HepG2 (cell line): ENCODE measurements around the gene DDN. TPM values are rescaled to one million over a fixed set of nuclear protein-coding genes. Genes with fewer than 3 reads are reported as not detected.
A peak's percentile ranks its signal among the peaks of the same experiment; 100 is the strongest.

ENCODE experiments used
- ATF6 ChIP-seq: sonication (generic); formaldehyde crosslinking; conservative IDR thresholded peaks from 2 replicates; pipeline ENCODE4 v1.4.0; 2020; ENCODE audit warnings: missing genetic modification reagents
- CCDC6 ChIP-seq: sonication (generic); formaldehyde crosslinking; IDR thresholded peaks from 2 replicates; pipeline ENCODE4 v1.8.1; 2022; ENCODE audit warnings: mild to moderate bottlenecking, missing genetic modification reagents, moderate library complexity
- GFI1 ChIP-seq: sonication (generic); formaldehyde crosslinking; IDR thresholded peaks from 2 replicates; pipeline ENCODE4 v1.5.0; 2020; ENCODE audit warnings: missing genetic modification reagents, mild to moderate bottlenecking, borderline replicate concordance
- KDM4B ChIP-seq: sonication (generic); formaldehyde crosslinking; IDR thresholded peaks from 2 replicates; pipeline ENCODE4 v1.4.0; 2020; ENCODE audit warnings: missing genetic modification reagents
- MBD4 ChIP-seq: IDR thresholded peaks from 2 replicates; pipeline ENCODE4 v1.6.1; 2012; ENCODE audit warnings: low read length, inconsistent platforms, borderline replicate concordance
- MEIS1 ChIP-seq: sonication (generic); formaldehyde crosslinking; IDR thresholded peaks from 2 replicates; pipeline ENCODE4 v1.9.0; 2021; ENCODE audit warnings: mild to moderate bottlenecking, missing genetic modification reagents, moderate library complexity, borderline replicate concordance
- PCBP2 ChIP-seq: fragments of 200-400 bp; formaldehyde crosslinking; optimal IDR thresholded peaks from 2 replicates; pipeline ENCODE3; 2018; ENCODE audit warnings: low read length, low read depth; ENCODE audit not compliant: poor library complexity, severe bottlenecking
- REXO4 ChIP-seq: sonication (generic); formaldehyde crosslinking; IDR thresholded peaks from 2 replicates; pipeline ENCODE4 v1.8.0; 2022; ENCODE audit warnings: missing genetic modification reagents, mild to moderate bottlenecking, borderline replicate concordance
- WIZ ChIP-seq: sonication (generic); formaldehyde crosslinking; IDR thresholded peaks from 2 replicates; pipeline ENCODE4 v1.5.1; 2020; ENCODE audit warnings: mild to moderate bottlenecking, missing genetic modification reagents
- ZBTB43 ChIP-seq: sonication (generic); formaldehyde crosslinking; conservative IDR thresholded peaks from 2 replicates; pipeline ENCODE4 v1.4.0; 2020; ENCODE audit warnings: missing genetic modification reagents
- ZNF235 ChIP-seq: sonication (generic); formaldehyde crosslinking; IDR thresholded peaks from 2 replicates; pipeline ENCODE4 v1.8.1; 2023; ENCODE audit warnings: mild to moderate bottlenecking, missing genetic modification reagents, borderline replicate concordance
- ZNF441 ChIP-seq: sonication (generic); formaldehyde crosslinking; IDR thresholded peaks from 2 replicates; pipeline ENCODE4 v1.7.0; 2021; ENCODE audit warnings: missing genetic modification reagents, borderline replicate concordance
- ZNF552 ChIP-seq: sonication (generic); formaldehyde crosslinking; IDR thresholded peaks from 2 replicates; pipeline ENCODE4 v1.9.0; 2022; ENCODE audit warnings: missing genetic modification reagents, mild to moderate bottlenecking, borderline replicate concordance
- ZNF557 ChIP-seq: sonication (generic); formaldehyde crosslinking; IDR thresholded peaks from 2 replicates; pipeline ENCODE4 v1.4.0; 2020; ENCODE audit warnings: missing genetic modification reagents
- ZNF569 ChIP-seq: sonication (generic); formaldehyde crosslinking; IDR thresholded peaks from 2 replicates; pipeline ENCODE4 v1.5.0; 2020; ENCODE audit warnings: mild to moderate bottlenecking, missing genetic modification reagents, moderate library complexity, borderline replicate concordance
- polyA plus RNA-seq, 8 experiments: library from polyadenylated mRNA; depleted of rRNA in 3 of 8; stranded (reverse) in 7 of 8; unstranded in 1 of 8; fragments of >200 nt; fragmentation: Illumina TruSeq in 4 of 8; extraction: Trizol in 4 of 8; gene quantifications; 2 replicates each; pipeline versions ENCODE4 v1.2.1 to v1.2.3, GENCODE V29; 2011 to 2016; ENCODE audit warnings: low read depth in 4 of 8, missing spikeins in 1 of 8, mixed read lengths in 1 of 8; ENCODE audit not compliant: insufficient read depth in 1 of 8
- total RNA-seq, 5 experiments: library from RNA; depleted of rRNA; stranded (reverse); fragments of >200 nt; fragmentation: Illumina TruSeq; extraction: Trizol; gene quantifications; 2 replicates each; pipeline ENCODE4 v1.2.3, GENCODE V29; 2016; ENCODE audit warnings: low read depth in 1 of 5
- TF ChIP-seq, protein P1 (sequence below): sonication (generic); formaldehyde crosslinking; IDR thresholded peaks from 2 replicates; pipeline ENCODE4 v1.4.0; 2020; ENCODE audit warnings: missing genetic modification reagents, borderline replicate concordance
- TF ChIP-seq, protein P2 (sequence below): sonication (generic); formaldehyde crosslinking; IDR thresholded peaks from 2 replicates; pipeline ENCODE4 v1.4.0; 2020; ENCODE audit warnings: missing genetic modification reagents

Gene DDN
- total and polyA plus RNA-seq, 2 of the 13 experiments (the other 11 are each of a cell fraction or from before 2014, with no cell fraction given) = 0.24 to 0.53 TPM

DNA sequence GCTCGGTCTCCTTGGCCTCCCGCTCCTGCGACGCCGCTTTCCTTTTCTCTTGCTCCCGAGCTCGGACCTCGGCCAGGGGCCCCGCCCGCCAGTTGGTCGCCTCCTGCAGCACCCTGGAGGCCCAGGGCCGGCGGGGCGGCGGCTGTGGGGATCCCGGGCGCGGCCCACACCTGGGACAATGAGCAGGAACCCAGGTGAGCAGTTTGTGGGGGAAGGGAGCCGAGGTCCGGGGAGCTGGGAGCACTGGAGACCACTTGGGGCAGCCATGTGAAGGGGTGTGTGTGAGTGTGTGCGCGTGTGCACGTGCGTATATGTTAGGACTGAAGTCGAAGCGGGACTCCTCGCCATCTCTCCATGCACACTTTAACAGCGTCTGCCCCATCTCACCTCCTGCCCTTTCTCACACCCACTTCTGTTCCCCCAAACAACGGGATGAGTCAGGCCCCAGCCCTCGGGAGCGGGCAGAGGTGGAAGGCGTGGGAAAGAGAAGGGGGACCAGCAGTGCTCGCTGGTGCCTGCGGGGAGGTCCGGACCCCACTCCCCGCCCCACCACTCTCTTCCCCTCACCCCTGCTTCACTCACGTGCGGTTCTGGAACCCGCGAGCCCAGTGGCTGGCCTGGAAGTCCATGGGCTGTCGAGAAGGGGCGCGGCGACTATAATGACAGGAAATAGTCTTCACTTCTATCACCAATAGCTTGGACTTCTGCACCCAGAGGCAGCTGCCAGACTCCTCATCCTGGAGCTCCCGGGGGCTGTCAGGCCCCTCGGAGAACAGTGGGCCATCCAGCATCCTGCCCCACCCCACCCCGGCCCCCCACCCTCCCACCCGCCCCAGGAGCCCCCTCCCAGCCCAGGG, 450 bp downstream of the DDN start (continued):
- TF ChIP-seq ZNF235 (CRISPR knock-in tag) (0 out of 2 replicates have a peak, but pooled peaks have one; percentile 38), ZBTB43 (CRISPR knock-in tag) (peak; percentile 87), GFI1 (CRISPR knock-in tag) (peak; percentile 42), ZNF441 (0 out of 2 replicates have a peak, but pooled peaks have one; percentile 37), MBD4 (no peak), ZNF552 (CRISPR knock-in tag) (peak; percentile 94; the same call in 1 of the 2 replicates), PCBP2 (no peak), REXO4 (CRISPR knock-in tag) (peak; percentile 33; the same call in 1 of the 2 replicates), CCDC6 (CRISPR knock-in tag) (0 out of 2 replicates have a peak, but pooled peaks have one; percentile 19), MEIS1 (peak; percentile 23; the same call in 1 of the 2 replicates), ZNF557 (CRISPR knock-in tag) (0 out of 2 replicates have a peak, but pooled peaks have one; percentile 43), WIZ (CRISPR knock-in tag) (no peak), KDM4B (CRISPR knock-in tag) (no peak), ZNF569 (CRISPR knock-in tag) (no peak), ATF6 (CRISPR knock-in tag) (peak; percentile 29; the same call in 1 of the 2 replicates)
- TF ChIP-seq, protein P1, sequence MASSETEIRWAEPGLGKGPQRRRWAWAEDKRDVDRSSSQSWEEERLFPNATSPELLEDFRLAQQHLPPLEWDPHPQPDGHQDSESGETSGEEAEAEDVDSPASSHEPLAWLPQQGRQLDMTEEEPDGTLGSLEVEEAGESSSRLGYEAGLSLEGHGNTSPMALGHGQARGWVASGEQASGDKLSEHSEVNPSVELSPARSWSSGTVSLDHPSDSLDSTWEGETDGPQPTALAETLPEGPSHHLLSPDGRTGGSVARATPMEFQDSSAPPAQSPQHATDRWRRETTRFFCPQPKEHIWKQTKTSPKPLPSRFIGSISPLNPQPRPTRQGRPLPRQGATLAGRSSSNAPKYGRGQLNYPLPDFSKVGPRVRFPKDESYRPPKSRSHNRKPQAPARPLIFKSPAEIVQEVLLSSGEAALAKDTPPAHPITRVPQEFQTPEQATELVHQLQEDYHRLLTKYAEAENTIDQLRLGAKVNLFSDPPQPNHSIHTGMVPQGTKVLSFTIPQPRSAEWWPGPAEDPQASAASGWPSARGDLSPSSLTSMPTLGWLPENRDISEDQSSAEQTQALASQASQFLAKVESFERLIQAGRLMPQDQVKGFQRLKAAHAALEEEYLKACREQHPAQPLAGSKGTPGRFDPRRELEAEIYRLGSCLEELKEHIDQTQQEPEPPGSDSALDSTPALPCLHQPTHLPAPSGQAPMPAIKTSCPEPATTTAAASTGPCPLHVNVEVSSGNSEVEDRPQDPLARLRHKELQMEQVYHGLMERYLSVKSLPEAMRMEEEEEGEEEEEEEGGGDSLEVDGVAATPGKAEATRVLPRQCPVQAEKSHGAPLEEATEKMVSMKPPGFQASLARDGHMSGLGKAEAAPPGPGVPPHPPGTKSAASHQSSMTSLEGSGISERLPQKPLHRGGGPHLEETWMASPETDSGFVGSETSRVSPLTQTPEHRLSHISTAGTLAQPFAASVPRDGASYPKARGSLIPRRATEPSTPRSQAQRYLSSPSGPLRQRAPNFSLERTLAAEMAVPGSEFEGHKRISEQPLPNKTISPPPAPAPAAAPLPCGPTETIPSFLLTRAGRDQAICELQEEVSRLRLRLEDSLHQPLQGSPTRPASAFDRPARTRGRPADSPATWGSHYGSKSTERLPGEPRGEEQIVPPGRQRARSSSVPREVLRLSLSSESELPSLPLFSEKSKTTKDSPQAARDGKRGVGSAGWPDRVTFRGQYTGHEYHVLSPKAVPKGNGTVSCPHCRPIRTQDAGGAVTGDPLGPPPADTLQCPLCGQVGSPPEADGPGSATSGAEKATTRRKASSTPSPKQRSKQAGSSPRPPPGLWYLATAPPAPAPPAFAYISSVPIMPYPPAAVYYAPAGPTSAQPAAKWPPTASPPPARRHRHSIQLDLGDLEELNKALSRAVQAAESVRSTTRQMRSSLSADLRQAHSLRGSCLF (CRISPR knock-in tag) = 0 out of 2 replicates have a peak, but pooled peaks have one; percentile 84
- TF ChIP-seq, protein P2, sequence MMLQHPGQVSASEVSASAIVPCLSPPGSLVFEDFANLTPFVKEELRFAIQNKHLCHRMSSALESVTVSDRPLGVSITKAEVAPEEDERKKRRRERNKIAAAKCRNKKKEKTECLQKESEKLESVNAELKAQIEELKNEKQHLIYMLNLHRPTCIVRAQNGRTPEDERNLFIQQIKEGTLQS (CRISPR knock-in tag) = 0 out of 2 replicates have a peak, but pooled peaks have one; percentile 4
